Diencephalon (tissue), 1 donor: Measurements from ENCODE around the gene ZNF708. TPM values are rescaled to one million over a fixed set of nuclear protein-coding genes. Genes with fewer than 3 reads are reported as not detected.

Source experiments
- total RNA-seq: library from RNA; depleted of rRNA; stranded (reverse); fragments of >200 nt; gene quantifications from one replicate; pipeline ENCODE4 v1.2.3, GENCODE V29; 2014

Gene ZNF708
- 52.8 TPM for total RNA-seq

GRCh38 chr19:21328885-21329605, at the start of gene ZNF708:
Gene ZNF708 (minus strand): TSS chr19:21329410. CDS start chr19:21329212, 198 bp downstream.

GRCh38 chr19:21358768-21359451, 29.7 kb upstream of the ZNF708 start, which contains the start of gene ZNF738:
Gene ZNF738 (plus strand): TSS chr19:21359000. CDS start chr19:21359141, 141 bp downstream.

Other genes starting within 250 kb of the ZNF708 start
- gene ZNF714, start 247.2 kb downstream of the ZNF708 start, total RNA-seq = 33.0 TPM
- gene ZNF431, start 187.4 kb downstream of the ZNF708 start, total RNA-seq = 16.4 TPM
- 39.7 TPM for gene ZNF738, start 29.6 kb upstream of the ZNF708 start, total RNA-seq
- gene ZNF493, start 67.7 kb upstream of the ZNF708 start, total RNA-seq = 96.7 TPM
- gene ZNF429, start 176.2 kb upstream of the ZNF708 start, total RNA-seq = 37.6 TPM